Adipocyte (in vitro differentiated cells): ENCODE results near the gene CFAP57.
A peak's percentile ranks its signal among the peaks of the same experiment; 100 is the strongest.
"Not testable (repeated sequence)": the region's sequence is repeated elsewhere in the genome, so short reads cannot be mapped to it uniquely, and the experiment has no call there.

Experiments used
- DNase-seq: peaks from one replicate; pipeline ENCODE4 v3.0.0-alpha.2; 2015; ENCODE audit warnings: low read depth
- H3K27me3 ChIP-seq: replicated peaks from 2 replicates; pipeline ENCODE4 v1.7.0; 2013; ENCODE audit warnings: mild to moderate bottlenecking, low read length, moderate library complexity; ENCODE audit not compliant: control insufficient read depth, insufficient read depth
- H3K36me3 ChIP-seq: 2 replicates; pipeline ENCODE4 v1.7.0; 2013; ENCODE audit warnings: low read length, mild to moderate bottlenecking, moderate library complexity; ENCODE audit not compliant: control insufficient read depth, insufficient read depth, severe bottlenecking
- H3K4me1 ChIP-seq: 2 replicates; pipeline ENCODE4 v1.7.0; 2013; ENCODE audit warnings: mild to moderate bottlenecking, low read length, moderate library complexity; ENCODE audit not compliant: control insufficient read depth, insufficient read depth
- H3K4me3 ChIP-seq: 2 replicates; pipeline ENCODE4 v1.7.0; 2013; ENCODE audit warnings: mild to moderate bottlenecking, low read length, moderate library complexity
- H3K9ac ChIP-seq: 2 replicates; pipeline ENCODE4 v1.7.0; 2013; ENCODE audit warnings: mild to moderate bottlenecking, low read length, moderate library complexity
- H3K9me3 ChIP-seq: 2 replicates; pipeline ENCODE4 v1.7.0; 2013; ENCODE audit warnings: mild to moderate bottlenecking, low read length, moderate library complexity; ENCODE audit not compliant: control insufficient read depth

The CFAP57 gene

GRCh38 chr1:43171876-43172526 is at the start of gene CFAP57, which contains the start of gene EBNA1BP2:
TSS of gene CFAP57 (plus strand) at chr1:43172330. CDS start at chr1:43172754, 424 bp downstream.
TSS of gene EBNA1BP2 (minus strand) at chr1:43172290. CDS start at chr1:43172118, 172 bp downstream.
- no peaks in the 10 kb centered on the region for H3K9me3 ChIP-seq
- peak within 1 kb of the TSS; percentile 97 for H3K4me3 ChIP-seq
- H3K36me3 ChIP-seq = peaks cover 34% of the 10 kb centered on the region
- peak within 1 kb of the TSS; percentile 89 for H3K9ac ChIP-seq
- DNase-seq = peak; percentile 97
- H3K4me1 ChIP-seq = peaks cover 9% of the 10 kb centered on the region
- H3K27me3 ChIP-seq = peaks cover 9% of the 10 kb centered on the region

GRCh38 chr1:43123031-43123430 is 49.1 kb upstream of the CFAP57 start:
- Histone ChIP-seq H3K4me1 (no peaks in the 10 kb centered on the region), H3K4me3 (no peak overlapping the region), H3K9me3 (no peaks in the 10 kb centered on the region), H3K27me3 (peaks cover 8% of the 10 kb centered on the region), H3K36me3 (no peaks in the 10 kb centered on the region), H3K9ac (no peak overlapping the region)
- no peak for DNase-seq

GRCh38 chr1:43128816-43129215 is 43.3 kb upstream of the CFAP57 start:
- Histone ChIP-seq H3K9ac (no peak overlapping the region), H3K36me3 (no peaks in the 10 kb centered on the region), H3K27me3 (peaks cover 8% of the 10 kb centered on the region), H3K4me3 (no peak overlapping the region), H3K9me3 (no peaks in the 10 kb centered on the region), H3K4me1 (peaks cover 13% of the 10 kb centered on the region)
- no peak for DNase-seq

- no peak for DNase-seq
- H3K9ac ChIP-seq = no peak overlapping the region
- H3K4me1 ChIP-seq = peaks cover 18% of the 10 kb centered on the region
- H3K36me3 ChIP-seq = no peaks in the 10 kb centered on the region
- H3K9me3 ChIP-seq = no peaks in the 10 kb centered on the region
- peaks cover 8% of the 10 kb centered on the region for H3K27me3 ChIP-seq
- no peak overlapping the region for H3K4me3 ChIP-seq
These were observed 42.7 kb upstream of the CFAP57 start for GRCh38 chr1:43129426-43129825.

GRCh38 chr1:43134068-43134467 is 38.1 kb upstream of the CFAP57 start:
- Histone ChIP-seq H3K9me3 (peaks cover 7% of the 10 kb centered on the region), H3K4me1 (peaks cover 18% of the 10 kb centered on the region), H3K4me3 (peak overlapping the region; percentile 30), H3K9ac (no peak overlapping the region), H3K36me3 (no peaks in the 10 kb centered on the region), H3K27me3 (peaks cover 8% of the 10 kb centered on the region)
- DNase-seq = peak; percentile 28

GRCh38 chr1:43134640-43135039 is 37.5 kb upstream of the CFAP57 start:
- DNase-seq = no peak
- H3K4me1 ChIP-seq = peaks cover 12% of the 10 kb centered on the region
- peaks cover 7% of the 10 kb centered on the region for H3K9me3 ChIP-seq
- H3K9ac ChIP-seq = no peak overlapping the region
- H3K27me3 ChIP-seq = peaks cover 8% of the 10 kb centered on the region
- H3K4me3 ChIP-seq = no peak overlapping the region
- no peaks in the 10 kb centered on the region for H3K36me3 ChIP-seq

- Histone ChIP-seq H3K27me3 (peaks cover 5% of the 10 kb centered on the region), H3K9ac (no peak overlapping the region), H3K36me3 (no peaks in the 10 kb centered on the region), H3K4me1 (peaks cover 11% of the 10 kb centered on the region), H3K4me3 (no peak overlapping the region), H3K9me3 (peaks cover 13% of the 10 kb centered on the region)
- no peak for DNase-seq
These were observed 36.0 kb upstream of the CFAP57 start for GRCh38 chr1:43135857-43136781.

GRCh38 chr1:43137445-43138052 is 34.6 kb upstream of the CFAP57 start:
- Histone ChIP-seq H3K4me1 (peaks cover 9% of the 10 kb centered on the region), H3K4me3 (no peak overlapping the region), H3K9me3 (peaks cover 13% of the 10 kb centered on the region), H3K36me3 (no peaks in the 10 kb centered on the region), H3K27me3 (peaks cover 6% of the 10 kb centered on the region), H3K9ac (no peak overlapping the region)
- DNase-seq = no peak

- not testable (repeated sequence) for H3K36me3 ChIP-seq, H3K4me3 ChIP-seq, H3K4me1 ChIP-seq, DNase-seq, H3K9ac ChIP-seq
- Histone ChIP-seq H3K27me3 (peaks cover 21% of the 10 kb centered on the region), H3K9me3 (peaks cover 13% of the 10 kb centered on the region)
These were observed 32.8 kb upstream of the CFAP57 start for GRCh38 chr1:43139295-43139694.

GRCh38 chr1:43140010-43140409 is 32.1 kb upstream of the CFAP57 start:
- DNase-seq = no peak
- no peaks in the 10 kb centered on the region for H3K4me1 ChIP-seq
- peaks cover 7% of the 10 kb centered on the region for H3K9me3 ChIP-seq
- H3K27me3 ChIP-seq = peaks cover 28% of the 10 kb centered on the region
- H3K4me3 ChIP-seq = no peak overlapping the region
- no peaks in the 10 kb centered on the region for H3K36me3 ChIP-seq
- no peak overlapping the region for H3K9ac ChIP-seq

GRCh38 chr1:43140583-43140982 is 31.5 kb upstream of the CFAP57 start:
- Histone ChIP-seq H3K4me1 (no peaks in the 10 kb centered on the region), H3K9me3 (peaks cover 6% of the 10 kb centered on the region), H3K9ac (no peak overlapping the region), H3K4me3 (no peak overlapping the region), H3K27me3 (peaks cover 33% of the 10 kb centered on the region), H3K36me3 (no peaks in the 10 kb centered on the region)
- no peak for DNase-seq
